GM23338 (cell line): ENCODE measurements around the gene MLLT3. TPM values are rescaled to one million over a fixed set of nuclear protein-coding genes. Genes with fewer than 3 reads are reported as not detected.

Experiments used
- ATAC-seq: fragments of 200-7000 bp; cut with Tn5 transposase; 3 replicates; pipeline ENCODE4 v1.9.1; 2020
- DNase-seq: peaks from one replicate; pipeline ENCODE4 v3.0.0-alpha.2; 2015; ENCODE audit warnings: low spot score
- H2AFZ ChIP-seq: fragments of 200-600 bp; sonication (generic); 2 replicates; pipeline ENCODE4 v1.8.0; 2016; ENCODE audit warnings: antibody characterized with exemption, mild to moderate bottlenecking, moderate library complexity
- H3F3A ChIP-seq: fragments of 200-600 bp; sonication (generic); replicated peaks from 2 replicates; pipeline ENCODE4 v1.8.0; 2017; ENCODE audit warnings: antibody characterized with exemption, mixed run types, low read depth
- H3K27ac ChIP-seq: fragments of 200-600 bp; sonication (generic); 2 replicates; pipeline ENCODE4 v1.6.1; 2016; ENCODE audit warnings: low read depth
- H3K27me3 ChIP-seq: fragments of 200-600 bp; sonication (generic); 2 replicates; pipeline ENCODE4 v1.8.0; 2016; ENCODE audit warnings: mild to moderate bottlenecking, mixed run types, moderate library complexity; ENCODE audit not compliant: insufficient read depth
- H3K36me3 ChIP-seq: fragments of 200-600 bp; sonication (generic); 2 replicates; pipeline ENCODE4 v1.8.0; 2016; ENCODE audit warnings: mild to moderate bottlenecking; ENCODE audit not compliant: insufficient read depth
- H3K4me1 ChIP-seq: fragments of 200-600 bp; sonication (generic); 2 replicates; pipeline ENCODE4 v1.8.0; 2016; ENCODE audit warnings: mild to moderate bottlenecking, moderate library complexity; ENCODE audit not compliant: insufficient read depth
- H3K4me2 ChIP-seq: fragments of 200-600 bp; sonication (generic); 2 replicates; pipeline ENCODE4 v1.7.1; 2017; ENCODE audit warnings: mixed run types
- H3K4me3 ChIP-seq: fragments of 200-600 bp; sonication (generic); 2 replicates; pipeline ENCODE4 v1.6.1; 2016; ENCODE audit warnings: mixed run types
- H3K79me2 ChIP-seq: fragments of 200-600 bp; sonication (generic); replicated peaks from 2 replicates; pipeline ENCODE4 v1.8.0; 2017; ENCODE audit warnings: mild to moderate bottlenecking; ENCODE audit not compliant: insufficient read depth
- H3K9me2 ChIP-seq: fragments of 200-600 bp; sonication (generic); 2 replicates; pipeline ENCODE4 v1.8.0; 2017; ENCODE audit not compliant: insufficient read depth
- H4K20me1 ChIP-seq: fragments of 200-600 bp; sonication (generic); replicated peaks from 2 replicates; pipeline ENCODE4 v1.8.0; 2017; ENCODE audit warnings: mild to moderate bottlenecking; ENCODE audit not compliant: insufficient read depth
- H3K27ac Mint-ChIP-seq: 2 replicates; pipeline ENCODE4 v1.8.0; 2020; ENCODE audit warnings: inconsistent platforms, mild to moderate bottlenecking, moderate library complexity, mixed read lengths
- H3K27me3 Mint-ChIP-seq: 3 replicates; pipeline ENCODE4 v1.8.0; 2022; ENCODE audit warnings: low read depth, mild to moderate bottlenecking, moderate library complexity, mixed read lengths, inconsistent platforms; ENCODE audit not compliant: insufficient read depth, poor library complexity
- H3K36me3 Mint-ChIP-seq: 3 replicates; pipeline ENCODE4 v1.8.0; 2021; ENCODE audit warnings: low read depth, mild to moderate bottlenecking, inconsistent platforms, moderate library complexity, mixed read lengths
- H3K4me1 Mint-ChIP-seq: 3 replicates; pipeline ENCODE4 v1.8.0; 2020; ENCODE audit warnings: mild to moderate bottlenecking, inconsistent platforms, mixed read lengths
- H3K4me3 Mint-ChIP-seq: 3 replicates; pipeline ENCODE4 v1.8.0; 2021; ENCODE audit warnings: moderate library complexity, mild to moderate bottlenecking, inconsistent platforms, mixed read lengths
- H3K9me3 Mint-ChIP-seq: 3 replicates; pipeline ENCODE4 v1.8.0; 2020; ENCODE audit warnings: moderate library complexity, mild to moderate bottlenecking, inconsistent platforms, mixed read lengths
- CREB1 ChIP-seq: fragments of 250-450 bp; sonication (Bioruptor Pico); IDR thresholded peaks from 2 replicates; pipeline ENCODE4 v1.5.0; 2020; ENCODE audit warnings: low read depth, mild to moderate bottlenecking, moderate library complexity
- CTCF ChIP-seq, 2 experiments: fragments of 200-600 bp in 1 of 2; sonication (generic) in 1 of 2; conservative IDR thresholded peaks; 2 replicates each; pipeline versions ENCODE4 v1.5.1 to v1.6.1; 2016 to 2017; ENCODE audit warnings: antibody characterized with exemption in 2 of 2, low read depth in 2 of 2, mild to moderate bottlenecking in 2 of 2, moderate library complexity in 1 of 2
- ETS1 ChIP-seq: IDR thresholded peaks from 2 replicates; pipeline ENCODE4 v1.6.1; 2016; ENCODE audit warnings: antibody characterized with exemption
- EZH2 ChIP-seq: fragments of 200-600 bp; sonication (generic); IDR thresholded peaks from one replicate; pipeline ENCODE4 v1.8.0; 2017; ENCODE audit warnings: antibody characterized with exemption, mild to moderate bottlenecking, low read depth; ENCODE audit not compliant: unreplicated experiment
- EZH2phosphoT487 ChIP-seq: fragments of 200-600 bp; sonication (generic); IDR thresholded peaks from one replicate; pipeline ENCODE4 v1.8.1; 2018; ENCODE audit warnings: antibody characterized with exemption; ENCODE audit not compliant: unreplicated experiment
- JUNB ChIP-seq: IDR thresholded peaks from one replicate; pipeline ENCODE4 v1.6.1; 2016; ENCODE audit warnings: antibody characterized with exemption; ENCODE audit not compliant: unreplicated experiment
- NANOG ChIP-seq: IDR thresholded peaks from 2 replicates; pipeline ENCODE4 v1.6.1; 2016; ENCODE audit warnings: antibody characterized with exemption, borderline replicate concordance
- POLR2AphosphoS5 ChIP-seq: IDR thresholded peaks from 2 replicates; pipeline ENCODE4 v1.6.1; 2016; ENCODE audit warnings: antibody characterized with exemption, low read depth
- REST ChIP-seq: IDR thresholded peaks from one replicate; pipeline ENCODE4 v1.6.1; 2018; ENCODE audit warnings: antibody characterized with exemption; ENCODE audit not compliant: unreplicated experiment
- STAT1 ChIP-seq: IDR thresholded peaks from one replicate; pipeline ENCODE4 v1.6.1; 2016; ENCODE audit warnings: antibody characterized with exemption; ENCODE audit not compliant: unreplicated experiment
- ZNF114 ChIP-seq: fragments of 250-450 bp; sonication (Bioruptor Pico); IDR thresholded peaks from 2 replicates; pipeline ENCODE4 v1.5.0; 2020; ENCODE audit warnings: mild to moderate bottlenecking, moderate library complexity
- ZNF331 ChIP-seq: fragments of 250-450 bp; sonication (Bioruptor Pico); IDR thresholded peaks from 2 replicates; pipeline ENCODE4 v1.5.0; 2020; ENCODE audit warnings: low read depth, mild to moderate bottlenecking, moderate library complexity
- ZNF462 ChIP-seq: fragments of 250-450 bp; sonication (Bioruptor Pico); IDR thresholded peaks from 2 replicates; pipeline ENCODE4 v1.5.0; 2020; ENCODE audit warnings: mild to moderate bottlenecking, moderate library complexity
- polyA plus RNA-seq: library from polyadenylated mRNA; unstranded; fragments of >200 nt; fragmentation: Nextera tagmentation; extraction: Ambion mirVana; gene quantifications from 2 replicates; pipeline ENCODE4 v1.2.1, GENCODE V29; 2016
- total RNA-seq: library from RNA; depleted of rRNA; stranded (reverse); fragments of >200 nt; shearing (Covaris generic); gene quantifications from 2 replicates; pipeline ENCODE4 v1.2.3, GENCODE V29; 2014

MLLT3 gene
- total and polyA plus RNA-seq, 2 experiments from 2014 or later: 7.5 to 9.5 TPM

- TF ChIP-seq JUNB (no peak), ZNF331 (CRISPR knock-in tag) (no peak), POLR2AphosphoS5 (no peak), EZH2phosphoT487 (no peak), CTCF (conservative IDR thresholded peaks at IDR 0.05; ENCODE audit: low read depth in 2 of 2) (no peak), ETS1 (no peak), EZH2 (no peak), STAT1 (no peak), REST (no peak), ZNF114 (CRISPR knock-in tag) (no peak), ZNF462 (CRISPR knock-in tag) (no peak), CREB1 (CRISPR knock-in tag) (no peak), NANOG (no peak)
- no peak for DNase-seq
- no peaks in the 10 kb centered on the region; the same call in 1 of the 2 replicates for H3K79me2 ChIP-seq
- H3K9me3 Mint-ChIP-seq: no peaks in the 10 kb centered on the region; the same call in 2 of the 3 replicates
- H3K36me3 ChIP-seq: no peaks in the 10 kb centered on the region
- ATAC-seq: no peak
- H3K27ac Mint-ChIP-seq: no peak overlapping the region
- H3K36me3 Mint-ChIP-seq: no peaks in the 10 kb centered on the region
- peaks cover 11% of the 10 kb centered on the region; the same call in 2 of the 3 replicates for H3K4me1 Mint-ChIP-seq
- peaks cover 7% of the 10 kb centered on the region for H3K4me1 ChIP-seq
- no peak overlapping the region for H2AFZ ChIP-seq
- H3K9me2 ChIP-seq: no peaks in the 10 kb centered on the region
- no peaks in the 10 kb centered on the region; the same call in 1 of the 2 replicates for H3F3A ChIP-seq
- no peak overlapping the region for H3K4me3 ChIP-seq
- H3K27me3 ChIP-seq: peaks cover 38% of the 10 kb centered on the region
- H3K4me3 Mint-ChIP-seq: no peak overlapping the region
- peaks cover 33% of the 10 kb centered on the region for H3K27me3 Mint-ChIP-seq
- no peaks in the 10 kb centered on the region for H4K20me1 ChIP-seq
- H3K27ac ChIP-seq: no peak overlapping the region
- no peak overlapping the region for H3K4me2 ChIP-seq
Observed at GRCh38 chr9:20616808-20617207, 5.5 kb downstream of the MLLT3 start.
